GM12892 (cell line): ENCODE measurements around the gene NAIF1.

Source experiments
- POLR2A ChIP-seq: IDR thresholded peaks from 2 replicates; pipeline ENCODE4 v1.6.1; 2011; ENCODE audit warnings: low read depth, low read length, control low read depth
- TAF1 ChIP-seq: IDR thresholded peaks from 2 replicates; pipeline ENCODE4 v1.6.1; 2011; ENCODE audit warnings: low read depth, mild to moderate bottlenecking, control low read depth, low read length, borderline replicate concordance

DNA sequence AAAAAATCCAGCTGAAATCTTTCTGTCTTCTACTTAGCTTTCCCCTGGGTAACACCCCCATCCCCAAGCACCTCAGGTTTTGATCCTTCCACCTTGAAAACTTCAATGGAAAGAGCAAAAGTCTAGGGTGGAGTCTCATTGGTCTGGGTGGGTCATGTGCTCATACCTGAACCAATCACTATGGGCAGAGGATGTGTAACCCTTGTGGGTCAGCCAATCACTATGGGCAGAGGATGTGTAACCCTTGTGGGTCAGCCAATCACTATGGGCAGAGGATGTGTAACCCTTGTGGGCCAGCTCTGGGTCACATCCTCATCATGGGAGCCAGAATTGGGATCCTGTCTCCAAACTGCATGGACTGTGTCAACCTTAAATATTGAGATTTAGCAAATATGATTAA is 18.5 kb downstream of the NAIF1 start:
- TF ChIP-seq POLR2A (no peak), TAF1 (no peak)
